Measurements from ENCODE around the gene PALD1.

Gene PALD1

DNA sequence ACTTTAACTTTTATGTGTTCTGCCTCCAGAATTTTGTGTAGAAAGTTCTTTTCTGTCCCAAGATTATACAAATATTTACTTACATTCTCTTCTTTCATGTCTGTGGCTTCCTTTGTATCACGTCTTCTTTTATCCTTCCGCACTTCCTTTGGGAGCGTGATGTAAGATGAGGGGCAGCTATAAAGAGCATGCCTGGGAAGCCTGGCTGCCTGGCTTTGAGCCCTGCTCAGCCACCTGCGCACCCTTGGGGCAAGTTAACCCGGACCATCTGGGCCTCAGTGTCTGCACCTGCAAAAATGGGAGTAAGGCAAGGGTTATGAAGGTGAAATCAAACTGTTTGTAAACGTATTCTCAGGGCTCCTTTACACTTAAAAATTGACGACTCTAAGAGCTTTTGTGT is 25.2 kb downstream of the PALD1 start:
- in situ Hi-C loops (cut with MboI; ENCODE audit: low pct_unique_long_range_greater_than_20kb, low sequenced_read_pairs, unreplicated experiment), result no loop called here
- no peak for TF ChIP-seq CTCF (IDR thresholded peaks at IDR 0.05; ENCODE audit: extremely low read depth, insufficient read depth, missing control alignments)
- DNase-seq (ENCODE audit: low spot score), result no peak

DNA sequence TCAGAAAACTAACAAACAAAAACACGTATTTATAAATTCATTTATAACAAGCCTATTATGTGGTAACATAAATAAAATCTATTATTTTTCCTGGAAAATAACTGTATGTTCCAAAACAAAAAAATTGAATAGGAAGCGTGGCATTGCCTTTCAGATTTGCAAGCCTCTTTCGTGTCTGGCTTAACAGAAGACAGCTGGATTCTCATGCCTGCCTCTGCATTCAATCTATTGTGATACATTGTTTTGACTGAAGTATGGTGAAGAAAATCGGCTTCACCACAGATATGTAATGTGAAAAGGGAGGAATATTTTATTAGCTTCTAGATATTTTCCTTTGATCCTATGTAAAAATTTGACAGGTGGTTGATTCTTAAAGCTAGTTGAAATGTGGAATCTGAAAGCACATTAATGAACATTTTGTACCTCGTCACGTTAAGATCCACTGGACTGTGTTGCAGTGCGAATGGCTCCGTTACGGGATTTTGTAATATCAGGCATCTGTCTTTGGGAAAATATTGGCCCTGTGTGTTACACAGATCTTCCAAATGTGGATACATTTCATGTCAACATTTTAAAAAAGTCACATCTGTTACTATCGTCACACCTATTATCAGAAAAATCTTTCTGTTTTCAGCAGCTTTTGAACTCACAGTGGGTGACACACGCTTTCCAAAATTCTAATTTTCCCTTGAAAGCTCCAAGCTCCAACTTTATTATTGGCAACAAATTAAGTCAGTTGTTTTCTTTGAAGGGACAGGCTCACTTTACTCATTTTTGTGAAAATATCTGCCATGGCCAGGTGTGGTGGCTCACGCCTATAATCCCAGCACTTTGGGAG is 26.2 kb downstream of the PALD1 start:
- TF ChIP-seq CTCF (IDR thresholded peaks at IDR 0.05; ENCODE audit: extremely low read depth, insufficient read depth, missing control alignments), result no peak
- in situ Hi-C loops (cut with MboI; ENCODE audit: low pct_unique_long_range_greater_than_20kb, low sequenced_read_pairs, unreplicated experiment), result no loop called here
- no peak for DNase-seq (ENCODE audit: low spot score)

DNA sequence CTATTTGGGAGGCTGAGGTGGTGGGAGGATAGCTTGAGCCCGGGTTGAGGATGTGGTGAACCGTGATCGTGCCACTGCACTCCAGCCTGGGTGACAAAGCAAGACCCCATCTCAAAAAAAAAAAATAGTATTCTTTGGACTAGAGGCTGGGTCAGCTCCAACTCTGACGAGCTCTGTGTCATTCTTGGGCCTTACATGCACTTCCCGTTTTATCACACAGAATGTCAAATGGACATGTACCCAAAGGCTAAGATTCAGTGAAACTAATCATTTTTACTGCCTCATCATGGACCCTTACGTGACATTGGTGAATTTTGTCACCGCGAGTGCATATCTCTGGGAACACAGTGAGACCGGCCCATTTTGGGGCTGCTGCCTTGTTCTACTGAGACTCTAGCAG is 27.3 kb downstream of the PALD1 start:
- in situ Hi-C loops (cut with MboI; ENCODE audit: low pct_unique_long_range_greater_than_20kb, low sequenced_read_pairs, unreplicated experiment), result no loop called here
- no peak for DNase-seq (ENCODE audit: low spot score)
- no peak for TF ChIP-seq CTCF (IDR thresholded peaks at IDR 0.05; ENCODE audit: extremely low read depth, insufficient read depth, missing control alignments)

DNA sequence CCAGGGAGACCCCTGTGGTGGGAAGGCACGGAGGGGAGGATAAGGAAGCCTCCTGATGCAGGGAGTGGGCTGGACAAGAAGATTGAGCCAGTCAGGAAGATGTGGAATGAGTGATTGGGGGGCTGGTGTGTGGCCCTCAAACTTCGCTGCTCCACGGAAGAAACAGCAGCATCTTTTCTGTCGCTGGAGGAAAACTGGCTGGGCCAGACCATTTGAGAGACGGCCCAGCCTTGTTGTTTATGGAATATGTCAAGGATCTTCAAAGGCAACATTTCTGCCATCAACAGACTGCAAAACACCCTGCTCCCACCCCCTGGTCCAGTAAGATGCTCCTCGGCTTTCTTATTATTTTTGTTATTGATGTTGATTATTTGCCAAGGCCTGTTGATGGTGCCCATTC is 29.4 kb downstream of the PALD1 start:
- no peak for TF ChIP-seq CTCF (IDR thresholded peaks at IDR 0.05; ENCODE audit: extremely low read depth, insufficient read depth, missing control alignments)
- in situ Hi-C loops (cut with MboI; ENCODE audit: low pct_unique_long_range_greater_than_20kb, low sequenced_read_pairs, unreplicated experiment), result no loop called here
- DNase-seq (ENCODE audit: low spot score), result no peak

DNA sequence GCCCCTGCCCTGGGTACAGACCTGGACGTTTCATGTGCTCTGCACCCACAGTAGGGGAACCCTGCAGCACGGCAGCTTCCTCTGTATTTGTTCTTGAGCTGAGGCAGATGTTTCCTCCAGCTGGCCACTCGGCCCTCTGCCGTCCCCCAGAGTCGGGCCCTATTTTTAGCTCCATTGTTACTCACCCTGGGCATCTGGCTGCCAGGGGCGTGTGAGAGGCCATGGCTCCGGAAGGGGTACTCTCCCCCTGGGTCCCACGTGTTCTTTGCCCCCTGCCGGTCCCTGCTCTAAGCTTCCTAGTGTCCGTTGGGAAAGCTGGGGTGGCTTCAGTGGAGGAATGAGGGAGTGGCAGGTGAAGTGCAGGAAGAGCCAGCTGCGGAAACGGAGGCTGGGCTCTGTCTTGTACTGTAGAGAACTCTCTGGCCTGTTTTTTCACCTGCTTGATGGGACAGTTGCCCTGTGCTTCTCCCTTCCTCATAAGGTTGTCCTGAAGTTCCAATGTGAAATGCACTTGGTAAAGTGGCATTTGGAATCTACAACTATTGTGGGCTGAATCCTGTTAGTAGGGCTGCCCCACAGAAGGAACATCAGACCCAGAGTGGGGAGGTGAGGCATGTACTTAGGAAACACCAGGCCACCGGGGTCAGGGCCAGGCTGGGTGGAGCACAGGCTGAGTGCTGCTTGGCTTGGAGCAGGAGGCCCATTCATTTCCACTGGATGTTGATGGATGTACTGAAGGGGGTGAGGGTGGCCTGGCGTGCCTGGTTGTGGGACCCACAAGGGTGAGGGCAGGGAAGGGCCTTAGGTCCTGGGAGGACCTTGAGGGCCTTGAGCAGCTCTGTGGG is 30.6 kb downstream of the PALD1 start:
- TF ChIP-seq CTCF (IDR thresholded peaks at IDR 0.05; ENCODE audit: extremely low read depth, insufficient read depth, missing control alignments), result no peak
- in situ Hi-C loops (cut with MboI; ENCODE audit: low pct_unique_long_range_greater_than_20kb, low sequenced_read_pairs, unreplicated experiment), result no loop called here
- DNase-seq (ENCODE audit: low spot score), result no peak

DNA sequence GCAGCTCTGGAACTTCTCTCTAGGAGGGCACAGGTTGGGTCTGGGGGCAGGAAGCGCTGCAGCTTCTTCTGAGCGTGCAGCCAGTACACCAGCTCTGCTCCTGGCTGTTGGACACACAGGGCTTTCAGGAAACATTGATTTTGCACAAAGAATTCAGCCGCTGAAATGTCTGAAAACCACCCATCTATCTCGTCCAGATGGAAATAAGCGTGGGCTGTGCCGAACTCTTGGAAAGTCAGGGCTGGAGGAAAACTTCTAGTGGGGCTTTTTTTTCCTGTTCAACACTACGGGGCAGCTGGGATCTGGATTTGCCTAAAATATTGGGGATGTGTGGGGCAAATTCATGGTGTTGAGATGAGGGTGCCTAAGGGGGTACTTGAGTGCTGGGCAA is 31.2 kb downstream of the PALD1 start:
- no peak for DNase-seq (ENCODE audit: low spot score)
- in situ Hi-C loops (cut with MboI; ENCODE audit: low pct_unique_long_range_greater_than_20kb, low sequenced_read_pairs, unreplicated experiment), result no loop called here
- no peak for TF ChIP-seq CTCF (IDR thresholded peaks at IDR 0.05; ENCODE audit: extremely low read depth, insufficient read depth, missing control alignments)

Data from GM13977 (cell line).